HG03025 (cell line): ENCODE results near the gene AMPD2.
"Not testable (repeated sequence)": the region's sequence is repeated elsewhere in the genome, so short reads cannot be mapped to it uniquely, and the experiment has no call there.

Experiments
- ATAC-seq: cut with Tn5 transposase; IDR thresholded peaks from one replicate; pipeline ENCODE4 v1.9.1; 2021; ENCODE audit warnings: mild to moderate bottlenecking, moderate library complexity; ENCODE audit not compliant: unreplicated experiment, low FRiP score

AMPD2 gene

DNA sequence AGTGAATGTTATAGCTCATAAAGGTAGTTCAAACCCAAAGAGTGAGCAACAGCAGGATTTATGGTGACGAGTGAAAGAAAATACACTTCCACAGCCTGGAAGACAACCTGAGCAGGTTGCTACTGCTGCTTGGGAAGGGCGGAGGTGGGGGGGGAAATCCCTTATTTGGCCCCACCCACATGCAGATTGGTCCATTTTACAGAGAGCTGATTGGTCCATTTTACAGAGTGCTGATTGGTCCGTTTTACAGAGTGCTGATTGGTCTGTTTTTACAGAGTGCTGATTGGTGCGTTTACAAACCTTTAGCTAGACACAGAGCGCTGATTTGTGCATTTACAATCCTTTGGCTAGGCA lies 50.3 kb downstream of the AMPD2 start:
- not testable (repeated sequence) for ATAC-seq

DNA sequence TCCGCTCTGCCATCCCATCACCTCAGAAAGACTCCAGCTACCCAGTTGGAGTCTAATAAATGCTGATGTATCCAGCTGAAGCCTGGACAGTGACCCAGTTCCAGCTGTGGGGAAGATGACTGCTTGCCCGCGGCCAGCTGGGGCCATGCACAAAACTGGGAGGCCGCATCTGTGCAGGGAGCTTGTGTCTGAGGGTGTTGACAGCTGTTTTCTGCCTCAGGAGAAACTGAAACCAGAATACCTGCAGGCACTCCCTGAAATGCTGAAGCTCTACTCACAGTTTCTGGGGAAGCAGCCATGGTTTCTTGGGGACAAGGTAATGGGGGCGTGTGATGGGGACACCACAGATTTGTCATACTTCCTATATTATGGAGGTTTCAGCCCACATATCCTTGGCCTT lies 51.4 kb downstream of the AMPD2 start:
- no peak for ATAC-seq

DNA sequence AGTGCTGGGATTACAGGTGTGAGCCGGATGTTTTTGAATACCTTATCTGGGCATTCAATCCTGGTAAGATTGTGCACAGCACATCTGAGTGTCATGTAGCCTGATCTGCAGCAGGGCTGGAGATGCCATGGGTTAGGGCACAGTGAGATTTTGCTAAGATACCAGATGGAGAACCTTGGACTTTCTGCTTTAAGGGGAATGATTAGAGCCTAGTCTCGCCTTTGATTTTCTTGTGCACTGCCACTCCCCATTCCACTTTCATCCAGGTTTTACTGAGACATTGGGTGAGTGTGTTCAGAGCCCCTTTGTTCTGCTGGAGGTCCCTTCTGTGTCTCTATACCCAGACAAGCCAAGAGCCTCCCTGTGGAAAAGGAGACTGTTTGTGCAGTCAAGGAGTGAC lies 54.2 kb downstream of the AMPD2 start:
- not testable (repeated sequence) for ATAC-seq

DNA sequence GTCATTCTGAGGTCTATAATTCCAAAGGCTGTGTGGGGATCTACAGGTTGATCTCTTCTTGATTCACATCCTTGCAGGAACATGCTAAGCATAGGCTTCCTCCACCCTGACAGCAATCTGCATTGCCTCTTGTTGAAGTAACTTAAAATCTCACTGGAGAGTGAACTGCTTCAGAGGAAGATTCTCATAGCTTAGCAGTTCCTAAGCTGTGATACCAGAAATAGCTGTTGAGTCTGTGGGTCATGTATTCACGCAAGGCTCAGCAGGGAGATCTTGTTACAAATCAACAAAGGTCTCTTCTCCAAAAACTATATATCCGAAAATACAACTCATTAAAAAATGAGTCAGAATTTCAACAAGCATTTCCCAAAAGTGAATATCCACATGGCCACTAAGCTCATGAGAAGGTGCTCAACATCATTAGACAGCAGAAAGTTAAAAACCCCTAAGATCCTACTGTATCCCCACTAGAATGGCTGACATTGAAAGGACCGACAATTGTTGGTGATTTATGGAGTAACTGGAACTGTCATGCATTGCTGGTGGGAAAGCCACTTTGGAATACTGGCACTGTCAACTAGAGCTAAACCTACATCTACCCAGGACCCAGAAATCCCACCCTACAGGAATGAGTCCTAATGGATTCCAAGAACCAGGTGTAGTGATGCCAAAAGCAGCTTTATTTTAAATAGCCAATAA lies 57.2 kb downstream of the AMPD2 start:
- ATAC-seq = not testable (repeated sequence)

DNA sequence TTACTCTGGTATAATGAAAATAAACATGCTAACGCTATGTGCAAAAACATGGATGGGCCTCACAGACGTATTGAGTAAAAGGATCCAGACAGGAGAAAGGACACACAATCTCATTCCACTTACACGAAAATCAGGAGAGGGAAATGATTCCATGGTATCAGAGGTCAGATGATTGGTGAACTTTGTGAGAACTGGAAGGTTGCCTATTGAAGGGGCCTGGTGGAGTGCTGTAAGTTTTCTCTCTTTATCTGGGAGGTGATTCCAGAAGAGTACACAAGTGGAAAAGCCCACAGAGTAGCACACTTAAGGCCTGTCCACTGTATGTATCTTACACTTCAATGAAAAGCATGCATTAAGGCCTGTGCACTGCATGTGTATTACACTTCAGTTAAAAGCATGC lies 57.8 kb downstream of the AMPD2 start:
- no peak for ATAC-seq

DNA sequence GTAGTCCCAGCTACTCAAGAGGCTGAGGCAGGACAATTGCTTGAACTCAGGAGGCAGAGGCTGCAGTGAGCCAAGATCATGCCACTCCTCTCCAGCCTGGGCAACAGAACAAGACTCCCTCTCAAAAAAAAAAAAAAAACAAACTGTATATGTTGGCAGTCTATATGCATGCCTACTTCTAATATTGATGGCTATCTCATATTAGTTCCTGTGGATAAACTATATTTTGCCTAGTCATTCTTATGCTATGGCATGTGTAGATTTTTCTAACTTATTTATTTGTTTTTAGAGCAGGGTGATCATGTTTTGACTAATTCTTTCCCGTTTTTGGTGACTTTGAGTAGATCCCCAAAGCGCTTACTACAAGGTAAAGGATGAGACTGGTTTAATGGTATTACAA lies 59.0 kb downstream of the AMPD2 start:
- not testable (repeated sequence) for ATAC-seq
